Esophagus (tissue), 2 donors: ENCODE measurements around the gene WFS1. TPM values are rescaled to one million over a fixed set of nuclear protein-coding genes. Genes with fewer than 3 reads are reported as not detected.

Source experiments
- H3K27ac ChIP-seq, 2 donors: one replicate each; pipeline ENCODE4 v1.5.1; 2013; ENCODE audit warnings: low read depth in 2 of 2, mild to moderate bottlenecking in 2 of 2, inconsistent platforms in 1 of 2, low read length in 1 of 2, moderate library complexity in 1 of 2
- H3K27me3 ChIP-seq, 2 donors: one replicate each; pipeline ENCODE4 v1.6.1; 2013; ENCODE audit warnings: low read length in 2 of 2, control low read depth in 1 of 2, mild to moderate bottlenecking in 1 of 2; ENCODE audit not compliant: insufficient read depth in 2 of 2, control insufficient read depth in 1 of 2
- H3K36me3 ChIP-seq, 2 donors: one replicate each; pipeline ENCODE4 v1.6.1; 2013; ENCODE audit warnings: low read length in 1 of 2; ENCODE audit not compliant: control insufficient read depth in 2 of 2, insufficient read depth in 2 of 2
- H3K4me1 ChIP-seq, 2 donors: one replicate each; pipeline ENCODE4 v1.6.1; 2013; ENCODE audit warnings: low read length in 1 of 2; ENCODE audit not compliant: control insufficient read depth in 2 of 2, insufficient read depth in 2 of 2
- H3K4me3 ChIP-seq, 2 donors: one replicate each; pipeline ENCODE4 v1.5.1; 2013; ENCODE audit warnings: low read length in 2 of 2, mild to moderate bottlenecking in 2 of 2, low read depth in 1 of 2, moderate library complexity in 1 of 2
- H3K9me3 ChIP-seq, 2 donors: one replicate each; pipeline ENCODE4 v1.6.1; 2013; ENCODE audit warnings: mild to moderate bottlenecking in 2 of 2, low read depth in 1 of 2, low read length in 1 of 2, moderate library complexity in 1 of 2; ENCODE audit not compliant: control insufficient read depth in 2 of 2, insufficient read depth in 1 of 2
- WGBS, 2 donors: extraction: QIAGEN DNeasy Blood & Tissue Kit; methylation state at CpG; one replicate each; pipeline ENCODE4 v1.1.7; 2013; 5-methylcytosine and 5-hydroxymethylcytosine counted together
- polyA plus RNA-seq, 2 donors: library from polyadenylated mRNA; stranded (reverse); fragments of 200-250 nt; gene quantifications; one replicate each; pipeline ENCODE4 v1.2.3, GENCODE V29; 2013
- donor health status: healthy with polysubstance abuse.
- donor health status: Bipolar disorder and iron deficiency.

WFS1 gene
- polyA plus RNA-seq, 2 donors = 4.6 to 8.2 TPM

GRCh38 chr4:6228158-6229067 is 41.2 kb upstream of the WFS1 start:
- WGBS, 2 donors = 80 to 81% methylated on average over 16 of the region's 16 CpGs
- H3K27me3 ChIP-seq = no peaks in the 10 kb centered on the region

GRCh38 chr4:6229095-6229494 is 40.6 kb upstream of the WFS1 start:
- peaks cover 0 to 2% of the 10 kb centered on the region in 2 donors for H3K9me3 ChIP-seq
- 43 to 44% methylated on average over 7 of the region's 7 CpGs for WGBS, 2 donors

More at GRCh38 chr4:6228158-6229067, 41.2 kb upstream of the WFS1 start:
- Histone ChIP-seq H3K4me3 (no peak overlapping the region), H3K27ac (no peak overlapping the region), H3K4me1 (no peaks in the 10 kb centered on the region), H3K9me3 (peaks cover 0 to 2% of the 10 kb centered on the region in 2 donors), H3K36me3 (no peaks in the 10 kb centered on the region)

GRCh38 chr4:6229671-6230501 is 39.8 kb upstream of the WFS1 start:
- no peak overlapping the region for H3K4me3 ChIP-seq
- no peaks in the 10 kb centered on the region for H3K36me3 ChIP-seq
- no peak overlapping the region for H3K27ac ChIP-seq
- peaks cover 0 to 2% of the 10 kb centered on the region in 2 donors for H3K9me3 ChIP-seq
- no peaks in the 10 kb centered on the region for H3K27me3 ChIP-seq
- 61 to 66% methylated on average over 18 of the region's 18 CpGs for WGBS, 2 donors
- H3K4me1 ChIP-seq = no peaks in the 10 kb centered on the region

More at GRCh38 chr4:6229095-6229494, 40.6 kb upstream of the WFS1 start:
- H3K36me3 ChIP-seq = no peaks in the 10 kb centered on the region
- H3K4me3 ChIP-seq = no peak overlapping the region
- no peak overlapping the region for H3K27ac ChIP-seq
- H3K4me1 ChIP-seq = no peaks in the 10 kb centered on the region
- H3K27me3 ChIP-seq = no peaks in the 10 kb centered on the region

- Histone ChIP-seq H3K4me1 (no peaks in the 10 kb centered on the region), H3K4me3 (no peak overlapping the region), H3K27ac (no peak overlapping the region), H3K27me3 (no peaks in the 10 kb centered on the region), H3K9me3 (peaks cover 0 to 2% of the 10 kb centered on the region in 2 donors), H3K36me3 (no peaks in the 10 kb centered on the region)
- WGBS, 2 donors = 56 to 62% methylated on average over 3 of the region's 3 CpGs
Observed at GRCh38 chr4:6230502-6230785, 39.2 kb upstream of the WFS1 start.

- Histone ChIP-seq H3K36me3 (no peaks in the 10 kb centered on the region), H3K27ac (no peak overlapping the region), H3K9me3 (peaks cover 0 to 2% of the 10 kb centered on the region in 2 donors), H3K27me3 (no peaks in the 10 kb centered on the region), H3K4me1 (no peaks in the 10 kb centered on the region), H3K4me3 (no peak overlapping the region)
- WGBS, 2 donors = 88 to 91% methylated on average over 21 of the region's 21 CpGs
Observed at GRCh38 chr4:6230827-6231662, 38.6 kb upstream of the WFS1 start.

GRCh38 chr4:6231663-6232165 is 37.9 kb upstream of the WFS1 start:
- Histone ChIP-seq H3K9me3 (peaks cover 0 to 2% of the 10 kb centered on the region in 2 donors), H3K36me3 (no peaks in the 10 kb centered on the region), H3K27me3 (no peaks in the 10 kb centered on the region), H3K27ac (no peak overlapping the region), H3K4me1 (no peaks in the 10 kb centered on the region), H3K4me3 (no peak overlapping the region)
- WGBS, 2 donors = 76 to 82% methylated on average over 7 of the region's 7 CpGs

GRCh38 chr4:6232836-6233785 is 36.5 kb upstream of the WFS1 start:
- no peak overlapping the region for H3K4me3 ChIP-seq
- 84 to 85% methylated on average over 30 of the region's 30 CpGs for WGBS, 2 donors
- H3K27me3 ChIP-seq = no peaks in the 10 kb centered on the region
- H3K4me1 ChIP-seq = no peaks in the 10 kb centered on the region
- peaks cover 0 to 2% of the 10 kb centered on the region in 2 donors for H3K9me3 ChIP-seq
- H3K36me3 ChIP-seq = no peaks in the 10 kb centered on the region
- H3K27ac ChIP-seq = no peak overlapping the region

GRCh38 chr4:6233929-6234328 is 35.7 kb upstream of the WFS1 start:
- Histone ChIP-seq H3K9me3 (peaks cover 0 to 2% of the 10 kb centered on the region in 2 donors), H3K4me3 (no peak overlapping the region), H3K27ac (no peak overlapping the region), H3K4me1 (no peaks in the 10 kb centered on the region), H3K36me3 (no peaks in the 10 kb centered on the region), H3K27me3 (no peaks in the 10 kb centered on the region)
- 81 to 86% methylated on average over 6 of the region's 6 CpGs for WGBS, 2 donors
